HEK293 (cell line): ENCODE results near the gene RTKN2.

ENCODE experiments used
- BCL11A ChIP-seq: fragments of 450-650 bp; formaldehyde crosslinking; IDR thresholded peaks from 2 replicates; pipeline ENCODE4 v1.5.1; 2016; ENCODE audit warnings: low read depth, missing biosample characterization, missing genetic modification characterization
- CTCF ChIP-seq: fragments of 450-650 bp; formaldehyde crosslinking; IDR thresholded peaks from 2 replicates; pipeline ENCODE4 v1.5.1; 2016; ENCODE audit warnings: missing biosample characterization, missing genetic modification characterization
- KLF10 ChIP-seq: fragments of 450-650 bp; IDR thresholded peaks from 2 replicates; pipeline ENCODE4 v1.5.1; 2018; ENCODE audit warnings: missing biosample characterization, mild to moderate bottlenecking, missing genetic modification characterization
- SP2 ChIP-seq: fragments of 450-650 bp; formaldehyde crosslinking; IDR thresholded peaks from 2 replicates; pipeline ENCODE4 v1.5.1; 2016; ENCODE audit warnings: missing biosample characterization, missing genetic modification characterization
- ZBTB7A ChIP-seq: fragments of 450-650 bp; formaldehyde crosslinking; IDR thresholded peaks from 2 replicates; pipeline ENCODE4 v1.5.1; 2016; ENCODE audit warnings: low read depth, missing biosample characterization, missing genetic modification characterization
- ZFHX2 ChIP-seq: fragments of 450-650 bp; formaldehyde crosslinking; conservative IDR thresholded peaks from 2 replicates; pipeline ENCODE4 v1.5.1; 2016; ENCODE audit warnings: missing biosample characterization, missing genetic modification characterization
- ZNF398 ChIP-seq: fragments of 450-650 bp; formaldehyde crosslinking; IDR thresholded peaks from 2 replicates; pipeline ENCODE4 v1.5.1; 2017; ENCODE audit warnings: missing biosample characterization, missing genetic modification characterization
- ZNF513 ChIP-seq: fragments of 450-650 bp; IDR thresholded peaks from 2 replicates; pipeline ENCODE4 v1.5.1; 2018; ENCODE audit warnings: missing biosample characterization, missing genetic modification characterization
- ZNF518A ChIP-seq: fragments of 450-650 bp; formaldehyde crosslinking; conservative IDR thresholded peaks from 2 replicates; pipeline ENCODE4 v1.5.1; 2016; ENCODE audit warnings: low read depth, missing biosample characterization, missing genetic modification characterization
- ZNF548 ChIP-seq: fragments of 450-650 bp; formaldehyde crosslinking; IDR thresholded peaks from 2 replicates; pipeline ENCODE4 v1.5.1; 2016; ENCODE audit warnings: missing biosample characterization, missing genetic modification characterization
- ZNF660 ChIP-seq: fragments of 450-650 bp; IDR thresholded peaks from 2 replicates; pipeline ENCODE4 v1.5.1; 2018; ENCODE audit warnings: missing biosample characterization, mild to moderate bottlenecking, missing genetic modification characterization
- ZNF830 ChIP-seq: fragments of 450-650 bp; IDR thresholded peaks from 2 replicates; pipeline ENCODE4 v1.5.0; 2018; ENCODE audit warnings: missing biosample characterization, missing genetic modification characterization, low read depth, mild to moderate bottlenecking, moderate library complexity
- ZSCAN18 ChIP-seq: fragments of 450-650 bp; formaldehyde crosslinking; IDR thresholded peaks from 2 replicates; pipeline ENCODE4 v1.5.1; 2016; ENCODE audit warnings: missing biosample characterization, missing genetic modification characterization

GRCh38 chr10:62162261-62162981 lies 106.2 kb downstream of the RTKN2 start:
- TF ChIP-seq BCL11A (tag by site-specific recombination) (no peak), ZNF660 (tag by site-specific recombination) (no peak), ZBTB7A (no peak), ZNF398 (tag by site-specific recombination) (no peak), ZSCAN18 (tag by site-specific recombination) (no peak), ZFHX2 (tag by site-specific recombination) (no peak), ZNF548 (no peak), CTCF (tag by site-specific recombination) (no peak), KLF10 (tag by site-specific recombination) (no peak), SP2 (tag by site-specific recombination) (no peak), ZNF518A (no peak), ZNF830 (tag by site-specific recombination) (no peak), ZNF513 (no peak)
